Kasumi-1 (cell line): ENCODE measurements around the gene FIGN.

Source experiments
- DNase-seq, 2 experiments: peaks; one replicate each; lab custom pipeline; 2025; lab: John Stamatoyannopoulos, UW

FIGN gene, protein sequence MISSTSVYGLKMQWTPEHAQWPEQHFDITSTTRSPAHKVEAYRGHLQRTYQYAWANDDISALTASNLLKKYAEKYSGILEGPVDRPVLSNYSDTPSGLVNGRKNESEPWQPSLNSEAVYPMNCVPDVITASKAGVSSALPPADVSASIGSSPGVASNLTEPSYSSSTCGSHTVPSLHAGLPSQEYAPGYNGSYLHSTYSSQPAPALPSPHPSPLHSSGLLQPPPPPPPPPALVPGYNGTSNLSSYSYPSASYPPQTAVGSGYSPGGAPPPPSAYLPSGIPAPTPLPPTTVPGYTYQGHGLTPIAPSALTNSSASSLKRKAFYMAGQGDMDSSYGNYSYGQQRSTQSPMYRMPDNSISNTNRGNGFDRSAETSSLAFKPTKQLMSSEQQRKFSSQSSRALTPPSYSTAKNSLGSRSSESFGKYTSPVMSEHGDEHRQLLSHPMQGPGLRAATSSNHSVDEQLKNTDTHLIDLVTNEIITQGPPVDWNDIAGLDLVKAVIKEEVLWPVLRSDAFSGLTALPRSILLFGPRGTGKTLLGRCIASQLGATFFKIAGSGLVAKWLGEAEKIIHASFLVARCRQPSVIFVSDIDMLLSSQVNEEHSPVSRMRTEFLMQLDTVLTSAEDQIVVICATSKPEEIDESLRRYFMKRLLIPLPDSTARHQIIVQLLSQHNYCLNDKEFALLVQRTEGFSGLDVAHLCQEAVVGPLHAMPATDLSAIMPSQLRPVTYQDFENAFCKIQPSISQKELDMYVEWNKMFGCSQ

GRCh38 chr2:163735685-163736432 is at the start of gene FIGN:
Gene FIGN (minus strand): TSS chr2:163736008. CDS start chr2:163734927, 1,081 bp downstream.
- no peak for DNase-seq

DNA sequence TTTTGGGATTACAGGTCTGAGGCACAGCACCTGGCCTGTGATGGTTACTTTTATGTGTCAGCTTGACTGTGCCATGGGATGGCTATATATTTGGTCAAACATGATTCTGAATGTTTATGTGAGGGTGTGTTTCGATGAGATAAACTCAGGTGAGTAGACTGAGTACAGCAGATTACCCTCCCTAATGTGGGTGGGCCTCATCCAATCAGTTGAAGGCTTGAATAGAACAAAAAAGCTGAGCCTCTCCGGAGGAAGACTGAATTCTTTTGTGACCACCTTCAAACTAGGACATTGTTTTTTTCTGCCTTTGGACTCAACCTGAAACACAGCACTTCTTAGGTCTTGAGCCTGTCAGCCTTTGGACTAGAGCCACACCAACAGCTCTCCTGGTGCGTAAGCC is 49.4 kb upstream of the FIGN start:
- no peak for DNase-seq

DNA sequence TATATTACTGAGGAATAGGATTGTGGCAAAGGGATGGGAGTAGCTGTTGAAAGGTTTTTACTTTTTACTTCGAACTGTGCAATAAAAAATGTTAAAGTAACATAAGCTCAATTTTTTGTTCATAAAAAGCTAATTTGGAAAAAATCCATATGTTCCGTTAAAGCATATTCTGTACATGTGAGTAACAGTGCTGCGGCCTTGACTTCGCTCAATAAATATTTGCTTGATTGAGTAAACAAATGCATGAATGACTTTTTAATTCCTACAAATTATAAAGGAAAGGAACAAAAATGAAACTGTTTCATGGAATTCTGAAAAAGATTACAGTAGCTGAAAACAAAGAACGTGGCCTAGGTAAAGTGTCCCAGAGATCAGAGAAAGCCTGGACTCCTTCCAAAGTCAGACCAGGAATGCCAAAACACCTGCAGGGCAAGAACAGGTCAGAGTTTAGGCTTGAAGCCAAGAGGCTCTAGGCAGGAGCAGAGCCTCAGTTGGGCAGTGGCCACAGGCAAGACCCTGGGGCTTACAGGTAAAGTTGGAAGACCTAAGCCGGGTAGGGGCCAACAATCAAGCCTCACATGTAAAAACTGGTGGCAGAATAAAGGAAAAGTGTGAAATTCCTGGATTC is 44.3 kb upstream of the FIGN start:
- no peak for DNase-seq

GRCh38 chr2:163778045-163778781 is 42.4 kb upstream of the FIGN start:
- DNase-seq, result no peak

- no peak for DNase-seq
Observed at GRCh38 chr2:163775304-163775703, 39.5 kb upstream of the FIGN start.

DNA sequence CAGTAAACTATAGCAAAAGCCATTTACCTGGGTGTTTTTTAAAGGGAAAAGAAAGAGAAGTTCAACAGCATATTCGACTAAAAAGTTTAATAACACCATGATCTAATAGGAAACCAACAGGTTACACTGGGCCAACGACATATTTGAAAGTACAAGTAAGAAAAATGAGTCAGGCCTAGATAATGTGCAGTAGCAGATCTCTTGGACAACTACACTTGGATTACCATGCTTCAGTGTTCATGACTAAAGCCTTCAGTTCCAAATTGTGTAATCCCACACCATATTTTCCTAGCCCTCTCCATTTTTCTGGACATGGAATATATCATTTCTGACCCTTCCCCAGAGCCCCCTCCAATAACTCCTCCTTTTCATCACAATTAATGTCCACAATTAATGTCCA is 39.1 kb upstream of the FIGN start:
- no peak for DNase-seq

- no peak for DNase-seq
Observed at GRCh38 chr2:163773276-163773675, 37.5 kb upstream of the FIGN start.

DNA sequence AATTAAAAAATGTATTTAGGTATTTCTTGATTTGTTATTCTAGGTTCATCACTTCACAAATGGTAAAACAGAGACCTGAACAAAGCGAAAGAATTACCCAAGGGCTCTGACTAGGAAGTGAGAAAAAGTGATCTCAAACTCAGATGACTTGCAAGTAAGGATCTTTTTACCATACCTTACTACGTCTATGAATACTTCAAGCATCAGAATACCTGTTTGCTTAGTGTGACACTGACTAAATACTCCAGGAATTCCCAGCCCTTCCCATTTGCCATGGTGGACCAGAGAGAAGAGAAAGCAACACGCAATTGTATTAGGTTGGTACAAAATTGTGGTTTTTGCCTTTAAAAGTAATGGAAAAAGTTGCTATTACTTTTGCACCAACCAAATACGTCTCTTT is 35.8 kb upstream of the FIGN start:
- no peak for DNase-seq

DNA sequence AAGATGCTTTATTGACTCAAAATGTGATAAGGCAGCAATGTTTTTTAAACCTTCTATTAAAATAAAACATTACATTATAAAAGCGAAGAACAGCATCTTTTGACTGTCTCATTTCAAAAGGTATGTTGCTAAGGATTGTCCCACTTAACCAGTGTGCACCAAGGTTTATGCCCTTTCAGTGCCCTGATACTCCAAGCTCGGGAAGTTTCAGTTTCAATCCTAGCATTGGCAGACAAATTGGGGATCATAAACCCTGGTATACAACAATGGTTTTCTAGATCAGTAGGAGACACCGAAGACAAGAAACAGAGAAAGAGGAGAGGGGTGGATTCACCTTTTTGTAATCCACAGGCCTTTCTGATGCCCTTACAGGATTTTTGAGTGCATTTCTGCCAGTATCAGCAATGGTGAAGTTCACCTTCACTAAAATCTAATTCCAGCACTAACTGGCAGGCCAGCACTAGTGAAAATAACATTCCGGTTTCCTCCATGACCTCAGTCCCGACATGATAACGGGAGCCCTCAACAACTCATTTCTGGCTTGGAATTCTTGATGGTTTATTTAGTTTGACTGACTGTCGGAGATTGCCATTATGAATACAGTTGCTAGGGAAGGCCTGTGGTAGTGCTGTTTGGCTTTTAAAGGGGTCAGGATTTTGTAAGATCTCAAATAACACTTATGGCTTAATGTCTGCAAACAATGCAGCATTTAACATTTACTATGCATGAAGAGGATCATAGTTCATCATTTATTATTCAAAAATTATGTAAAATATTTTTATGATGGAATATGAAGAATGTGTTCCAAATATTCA is 33.3 kb upstream of the FIGN start:
- no peak for DNase-seq

DNA sequence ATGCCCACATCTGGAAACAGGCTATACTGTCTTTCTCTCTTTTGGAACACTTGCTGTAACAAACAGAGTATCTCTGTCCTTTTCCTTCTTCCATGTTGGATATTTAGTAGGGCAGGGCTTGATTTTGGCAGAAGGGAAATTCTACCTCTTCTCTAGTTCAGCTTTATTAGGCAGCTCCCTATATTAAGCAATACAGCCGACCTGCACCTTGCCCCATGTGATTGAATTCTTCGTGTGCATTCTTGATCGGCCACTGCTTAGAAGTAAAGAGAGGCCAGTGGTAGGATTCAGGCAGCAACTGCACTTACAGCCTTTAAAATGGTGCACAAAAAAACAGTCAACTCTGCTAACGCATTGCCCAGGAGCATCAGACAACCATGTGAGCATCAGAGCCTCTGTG is 31.3 kb upstream of the FIGN start:
- DNase-seq, result no peak

GRCh38 chr2:163764566-163764965 is 28.8 kb upstream of the FIGN start:
- no peak for DNase-seq

GRCh38 chr2:163759013-163759412 is 23.2 kb upstream of the FIGN start:
- DNase-seq, result no peak

- DNase-seq, result no peak
Observed at GRCh38 chr2:163757814-163758213, 22.0 kb upstream of the FIGN start.

DNA sequence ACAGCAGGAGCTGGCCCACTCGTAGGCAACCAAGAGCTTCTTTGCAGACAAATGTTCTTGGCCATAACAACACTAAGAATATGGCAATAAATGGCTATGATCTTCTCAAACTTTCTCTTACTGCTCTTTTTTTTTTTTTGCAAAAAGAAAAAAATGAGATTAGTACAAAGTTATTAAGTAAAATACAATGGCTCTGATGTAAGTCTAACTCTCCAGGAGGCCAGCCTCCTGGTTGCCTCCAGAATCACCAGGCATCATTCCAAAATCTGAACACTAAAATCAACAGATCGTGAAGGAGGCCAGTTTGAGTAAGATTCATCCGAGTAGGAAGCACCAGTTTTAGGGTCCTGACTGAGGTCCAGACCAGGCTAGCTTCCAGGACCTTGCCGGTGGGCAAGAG is 20.8 kb upstream of the FIGN start:
- DNase-seq, result no peak

DNA sequence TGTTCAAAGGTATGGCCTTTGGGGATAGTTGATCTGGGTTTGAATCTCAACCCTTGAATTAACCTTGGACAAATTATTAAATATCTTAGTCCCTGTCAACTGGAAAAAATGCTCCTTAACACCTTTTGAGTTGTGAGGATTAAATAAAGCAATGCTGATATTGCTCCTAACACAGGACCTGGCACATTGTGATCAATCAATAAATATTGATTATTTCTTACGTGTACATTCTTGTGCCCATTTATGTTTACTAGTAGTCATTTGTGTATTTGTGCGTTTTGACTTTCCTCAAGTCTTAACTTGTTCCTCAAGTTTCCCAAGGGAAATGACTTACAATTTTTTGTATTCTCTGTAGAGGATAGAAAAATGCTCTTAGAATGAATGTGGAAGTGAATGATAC is 19.6 kb upstream of the FIGN start:
- no peak for DNase-seq

DNA sequence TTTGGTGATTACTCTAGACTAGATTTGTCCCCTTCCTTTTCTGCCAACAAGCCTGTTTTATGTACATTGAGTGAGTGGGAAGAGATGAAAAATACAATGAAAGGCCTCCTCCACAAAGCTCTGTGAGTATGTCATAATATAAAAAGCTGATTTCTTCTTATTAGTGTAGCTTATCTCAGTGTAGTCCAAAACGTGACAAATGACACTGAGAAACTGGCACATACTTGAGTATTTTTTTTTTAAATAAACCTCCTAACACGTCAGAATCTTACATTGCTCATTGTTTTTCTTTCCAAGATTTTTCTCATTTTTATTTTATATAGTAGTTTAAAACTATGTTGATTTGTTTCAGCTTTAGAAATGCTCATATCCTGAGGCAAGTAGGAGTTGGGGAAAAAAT is 17.9 kb upstream of the FIGN start:
- no peak for DNase-seq

DNA sequence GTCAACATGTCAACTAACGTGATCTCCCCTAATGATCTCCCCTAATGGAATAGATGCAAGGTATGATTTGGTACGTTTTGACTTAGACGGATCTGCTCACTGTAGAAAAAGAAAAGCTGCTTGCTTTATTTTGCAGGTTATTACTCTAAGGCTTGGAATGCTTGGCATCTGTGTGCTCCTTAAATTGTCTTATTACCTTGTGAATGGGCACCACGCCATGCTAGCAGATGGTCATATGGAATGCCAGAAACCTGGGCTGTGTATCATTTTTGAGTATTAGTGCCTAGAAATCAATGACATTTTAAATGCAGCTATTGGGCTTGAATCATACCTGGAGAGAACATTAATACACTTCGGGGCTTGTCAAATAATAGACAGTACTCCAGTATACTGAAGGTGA is 16.5 kb upstream of the FIGN start:
- no peak for DNase-seq

DNA sequence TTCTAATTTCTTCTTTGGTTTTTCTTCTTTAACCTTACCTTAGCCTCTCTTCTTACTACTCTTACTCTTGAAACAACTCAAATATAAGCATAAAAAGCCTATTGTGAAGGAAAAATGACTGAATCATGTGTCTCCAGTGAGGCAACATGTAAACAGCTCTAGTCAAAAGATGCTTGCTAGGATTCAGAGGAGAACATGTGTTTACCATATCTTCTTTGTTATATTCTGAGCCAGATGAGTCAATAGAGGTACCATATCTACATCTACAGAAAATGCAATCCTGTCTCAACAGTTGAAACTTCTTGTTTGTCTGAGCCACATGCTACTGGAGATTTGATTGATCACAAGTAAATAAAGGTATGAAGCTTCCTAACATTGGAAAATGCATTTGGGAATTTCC is 15.9 kb upstream of the FIGN start:
- DNase-seq, result no peak

DNA sequence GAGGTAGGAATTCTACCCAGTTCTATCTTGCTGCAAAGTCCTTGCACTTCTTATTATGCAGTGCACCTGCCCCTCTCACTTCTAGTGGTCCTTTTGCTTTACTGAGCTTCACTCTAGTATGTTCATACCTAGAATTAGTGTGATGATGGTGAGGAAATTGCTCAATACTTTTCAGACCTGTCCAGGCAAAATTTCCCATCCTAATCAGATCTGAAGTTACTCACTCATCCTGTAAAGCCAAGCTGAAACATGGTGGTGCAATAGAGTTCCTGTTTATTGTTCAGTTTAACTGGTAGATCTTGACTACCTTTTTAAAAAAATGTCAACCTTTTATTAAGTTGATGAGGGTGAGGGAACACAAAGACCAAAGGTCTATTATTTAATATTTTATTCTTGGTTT is 12.6 kb upstream of the FIGN start:
- no peak for DNase-seq

DNA sequence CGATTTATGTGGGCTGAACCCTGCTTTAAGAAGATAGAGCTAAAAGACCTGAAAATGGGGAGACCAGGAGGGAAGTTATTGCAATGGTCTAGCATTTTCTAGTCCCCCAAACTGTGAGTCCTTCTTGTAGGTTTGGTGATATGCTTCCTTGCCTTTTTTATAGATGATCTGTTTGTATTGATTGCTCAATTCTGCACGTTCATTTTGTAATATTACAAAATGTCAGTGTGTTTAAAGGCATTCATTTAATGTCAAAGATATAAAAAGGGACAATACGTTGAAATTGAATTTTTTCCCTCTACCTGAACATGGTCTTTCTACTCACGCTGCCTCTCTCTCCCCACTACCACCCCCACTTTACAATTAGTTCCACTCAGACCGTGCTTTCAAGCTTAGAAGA is 5.6 kb upstream of the FIGN start:
- DNase-seq, result no peak

DNA sequence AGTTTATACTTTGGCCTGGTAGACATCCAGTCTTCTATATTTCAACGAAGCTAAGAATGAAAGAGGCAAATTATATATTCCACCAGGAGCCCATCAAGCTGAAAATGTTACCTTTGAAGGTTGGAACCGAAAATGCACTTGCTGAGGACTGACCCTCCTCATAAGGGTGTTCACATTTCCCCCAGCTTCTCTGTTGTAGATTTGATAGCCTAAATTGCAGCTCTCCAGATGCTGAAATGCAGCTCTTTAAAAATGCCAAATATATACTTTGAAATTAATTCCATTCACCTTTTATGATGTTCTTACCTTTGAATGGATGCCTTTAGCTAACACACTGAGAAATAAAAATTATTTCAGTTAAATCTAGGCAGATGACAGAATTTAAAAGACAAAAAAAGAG is 1.8 kb upstream of the FIGN start:
- DNase-seq, result no peak
